ENCODE data around the gene TPST2.
A peak's percentile ranks its signal among the peaks of the same experiment; 100 is the strongest.

The TPST2 gene

GRCh38 chr22:26499188-26499703 is 90.7 kb downstream of the TPST2 start:
- H4K20me1 ChIP-seq, result peaks cover 0 to 34% (median 8%) of the 10 kb centered on the region in 11 experiments; a peak in 7 of 22 replicates
- TF ChIP-seq Cebpa-rat (IDR thresholded peaks at IDR 0.05), result no peak
- H3K27me3 ChIP-seq, result no peaks in the 10 kb centered on the region
- H3K36me3 ChIP-seq, result peaks cover 85 to 95% (median 90%) of the 10 kb centered on the region in 11 experiments
- H3K9ac ChIP-seq, result peak overlapping the region in 5 of 11 experiments; percentile 15 to 68 (median 61); a peak in 6 of 22 replicates
- H3K27ac ChIP-seq, result peak overlapping the region in 10 of 11 experiments; percentile 55 to 80 (median 70); a peak in 15 of 22 replicates
- H3K4me2 ChIP-seq, result peak overlapping the region; percentile 74 to 97 (median 88)
- peaks cover 0 to 10% (median 7%) of the 10 kb centered on the region in 11 experiments; a peak in 7 of 22 replicates for H3K9me3 ChIP-seq (replicated peaks in 1 of 11)
- peak overlapping the region in 2 of 10 experiments; percentile 34 to 51; a peak in 4 of 20 replicates for H3K4me3 ChIP-seq
- H3K4me1 ChIP-seq, result peaks cover 53 to 88% (median 59%) of the 10 kb centered on the region in 10 experiments

- Histone ChIP-seq H3K9me3 (replicated peaks in 1 of 11) (peaks cover 0 to 10% (median 7%) of the 10 kb centered on the region in 11 experiments; a peak in 7 of 22 replicates), H3K4me2 (peak overlapping the region in 2 of 11 experiments; percentile 35 to 41; a peak in 2 of 22 replicates), H3K27me3 (no peaks in the 10 kb centered on the region), H3K27ac (no peak overlapping the region), H4K20me1 (peaks cover 0 to 41% (median 6%) of the 10 kb centered on the region in 11 experiments; a peak in 7 of 22 replicates), H3K4me3 (no peak overlapping the region), H3K36me3 (peaks cover 87 to 100% (median 98%) of the 10 kb centered on the region in 11 experiments), H3K9ac (peak overlapping the region in 1 of 11 experiments; percentile 44; a peak in 1 of 22 replicates), H3K4me1 (peaks cover 25 to 89% (median 41%) of the 10 kb centered on the region in 10 experiments)
- no peak for TF ChIP-seq Cebpa-rat (IDR thresholded peaks at IDR 0.05)
Observed at GRCh38 chr22:26496456-26496855, 93.5 kb downstream of the TPST2 start.

GRCh38 chr22:26494506-26494905 is 95.4 kb downstream of the TPST2 start:
- H3K9ac ChIP-seq, result no peak overlapping the region
- peaks cover 97 to 100% (median 99%) of the 10 kb centered on the region in 11 experiments for H3K36me3 ChIP-seq
- TF ChIP-seq Cebpa-rat (IDR thresholded peaks at IDR 0.05), result no peak

GRCh38 chr22:26492220-26492619 is 97.7 kb downstream of the TPST2 start:
- Histone ChIP-seq H3K36me3 (peaks cover 77 to 99% (median 93%) of the 10 kb centered on the region in 11 experiments), H3K4me2 (peak overlapping the region in 3 of 11 experiments; percentile 1 to 96 (median 84); a peak in 3 of 22 replicates), H3K4me1 (peaks cover 25 to 93% (median 55%) of the 10 kb centered on the region in 10 experiments), H3K27ac (peak overlapping the region in 2 of 11 experiments; percentile 12 to 24; a peak in 2 of 22 replicates), H3K4me3 (no peak overlapping the region), H3K9me3 (replicated peaks in 1 of 11) (no peaks in the 10 kb centered on the region), H3K9ac (no peak overlapping the region; a peak in 1 of 22 replicates), H4K20me1 (peaks cover 0 to 29% (median 0%) of the 10 kb centered on the region in 11 experiments; a peak in 5 of 22 replicates), H3K27me3 (no peaks in the 10 kb centered on the region)
- no peak for TF ChIP-seq Cebpa-rat (IDR thresholded peaks at IDR 0.05)

More at GRCh38 chr22:26494506-26494905, 95.4 kb downstream of the TPST2 start:
- H3K27ac ChIP-seq, result no peak overlapping the region
- no peak overlapping the region for H3K4me3 ChIP-seq
- H3K4me2 ChIP-seq, result peak overlapping the region in 3 of 11 experiments; percentile 19 to 96 (median 28); a peak in 4 of 22 replicates
- H3K4me1 ChIP-seq, result peaks cover 13 to 89% (median 41%) of the 10 kb centered on the region in 10 experiments
- H4K20me1 ChIP-seq, result peaks cover 0 to 39% (median 6%) of the 10 kb centered on the region in 11 experiments; a peak in 7 of 22 replicates
- H3K27me3 ChIP-seq, result no peaks in the 10 kb centered on the region
- H3K9me3 ChIP-seq (replicated peaks in 1 of 11), result peaks cover 0 to 10% (median 7%) of the 10 kb centered on the region in 11 experiments; a peak in 7 of 22 replicates

- Histone ChIP-seq H3K4me1 (peaks cover 51 to 100% (median 82%) of the 10 kb centered on the region in 10 experiments), H3K27me3 (no peaks in the 10 kb centered on the region), H3K9me3 (replicated peaks in 1 of 11) (no peaks in the 10 kb centered on the region), H3K4me2 (peak overlapping the region; percentile 36 to 96 (median 84); a peak in 20 of 22 replicates), H3K9ac (peak overlapping the region; percentile 7 to 91 (median 41); a peak in 17 of 22 replicates), H3K36me3 (peaks cover 51 to 80% (median 67%) of the 10 kb centered on the region in 11 experiments), H3K4me3 (peak overlapping the region in 3 of 10 experiments; percentile 2 to 95 (median 73); a peak in 3 of 20 replicates), H3K27ac (peak overlapping the region in 10 of 11 experiments; percentile 0 to 97 (median 66); a peak in 19 of 22 replicates), H4K20me1 (peaks cover 0 to 15% (median 0%) of the 10 kb centered on the region in 11 experiments; a peak in 2 of 22 replicates)
- TF ChIP-seq Cebpa-rat (IDR thresholded peaks at IDR 0.05), result no peak
Observed at GRCh38 chr22:26489447-26490036, 100.4 kb downstream of the TPST2 start.

DNA sequence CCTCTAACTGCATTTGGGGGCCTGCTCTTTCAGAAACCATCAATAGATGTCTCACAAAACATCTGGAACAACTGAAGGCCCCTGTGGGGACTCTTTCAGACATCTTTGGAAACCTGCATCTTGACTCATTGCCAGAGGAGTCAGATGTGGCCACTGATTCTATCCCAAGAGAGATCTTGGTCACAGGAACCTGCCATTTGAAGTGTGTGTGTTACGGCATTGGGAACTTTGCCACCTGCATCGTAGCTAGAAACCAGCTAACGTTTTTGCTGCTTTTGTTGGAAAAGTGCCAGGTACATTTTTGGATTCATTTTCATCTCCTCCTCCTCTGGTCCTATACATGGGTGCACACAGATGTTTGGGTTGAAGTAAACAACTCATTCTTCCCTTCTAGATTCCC is 101.9 kb downstream of the TPST2 start:
- Histone ChIP-seq H3K4me2 (peak overlapping the region; percentile 13 to 96 (median 84)), H3K36me3 (peaks cover 36 to 64% (median 51%) of the 10 kb centered on the region in 11 experiments), H3K4me1 (peaks cover 56 to 89% (median 78%) of the 10 kb centered on the region in 10 experiments), H3K27ac (peak overlapping the region in 8 of 11 experiments; percentile 32 to 97 (median 78); a peak in 15 of 22 replicates), H3K4me3 (peak overlapping the region in 3 of 10 experiments; percentile 26 to 95 (median 73); a peak in 4 of 20 replicates), H3K27me3 (no peaks in the 10 kb centered on the region), H4K20me1 (peaks cover 0 to 9% (median 0%) of the 10 kb centered on the region in 11 experiments; a peak in 1 of 22 replicates), H3K9me3 (replicated peaks in 1 of 11) (no peaks in the 10 kb centered on the region), H3K9ac (peak overlapping the region; percentile 5 to 91 (median 36); a peak in 19 of 22 replicates)
- no peak for TF ChIP-seq Cebpa-rat (IDR thresholded peaks at IDR 0.05)

DNA sequence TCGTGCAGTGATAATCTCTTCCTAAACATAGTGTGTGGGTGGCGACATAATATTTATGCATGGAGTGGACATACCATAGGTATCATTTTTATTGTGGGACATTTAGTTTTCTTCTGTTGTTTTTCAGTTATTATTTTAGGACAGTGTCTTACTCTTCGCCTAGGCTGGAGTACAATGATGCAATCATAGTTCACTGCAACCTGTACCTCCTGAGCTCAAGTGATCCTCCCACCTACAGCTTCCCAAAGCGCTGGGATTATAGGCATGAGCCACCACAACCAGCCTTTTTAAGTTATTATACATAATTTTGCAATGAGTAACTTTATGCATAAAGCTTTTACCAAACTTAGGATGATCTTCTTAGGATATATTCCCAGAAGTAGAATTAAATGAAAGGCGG is 103.5 kb downstream of the TPST2 start:
- no peaks in the 10 kb centered on the region; a peak in 1 of 22 replicates for H4K20me1 ChIP-seq
- peak overlapping the region in 5 of 11 experiments; percentile 33 to 91 (median 70); a peak in 5 of 22 replicates for H3K9ac ChIP-seq
- TF ChIP-seq Cebpa-rat (IDR thresholded peaks at IDR 0.05), result peak in 3 of 11 experiments; percentile 10 to 34 (median 21); a peak in 2 of 22 replicates
- H3K4me2 ChIP-seq, result peak overlapping the region in 10 of 11 experiments; percentile 78 to 96 (median 91); a peak in 18 of 22 replicates
- peak overlapping the region in 7 of 11 experiments; percentile 23 to 97 (median 90); a peak in 11 of 22 replicates for H3K27ac ChIP-seq
- no peaks in the 10 kb centered on the region for H3K27me3 ChIP-seq
- peaks cover 72 to 91% (median 87%) of the 10 kb centered on the region in 10 experiments for H3K4me1 ChIP-seq
- H3K36me3 ChIP-seq, result peaks cover 20 to 48% (median 35%) of the 10 kb centered on the region in 11 experiments
- no peaks in the 10 kb centered on the region for H3K9me3 ChIP-seq (replicated peaks in 1 of 11)
- peak overlapping the region in 2 of 10 experiments; percentile 73 to 95; a peak in 4 of 20 replicates for H3K4me3 ChIP-seq

DNA sequence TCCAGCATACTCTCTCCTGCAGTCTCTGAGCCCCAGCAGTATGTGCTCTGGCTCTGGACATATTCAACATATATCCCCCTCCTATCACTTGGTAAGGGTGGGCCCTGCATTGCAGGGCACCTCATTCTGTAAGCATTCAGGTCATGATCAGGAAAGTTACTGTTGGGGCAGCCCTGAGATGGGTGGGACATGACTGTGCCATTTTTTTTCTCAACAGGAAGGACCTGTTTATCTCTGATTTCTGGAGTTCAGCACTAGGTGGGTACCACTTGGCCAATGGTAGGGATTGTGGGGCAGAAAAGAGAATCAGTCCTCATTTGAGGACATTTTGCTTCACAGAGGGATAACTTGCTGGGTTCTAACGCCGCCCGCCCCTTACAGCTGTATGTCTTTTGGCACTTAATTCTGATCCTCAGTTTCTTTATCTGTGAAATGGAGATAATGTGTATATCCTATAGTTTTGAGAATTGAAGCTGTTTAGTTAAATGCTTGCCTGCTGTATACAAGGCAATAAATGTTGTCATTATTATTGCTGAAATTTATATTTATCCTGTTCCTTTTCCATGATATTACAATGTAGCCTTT is 104.0 kb downstream of the TPST2 start:
- H3K4me1 ChIP-seq, result peaks cover 77 to 91% (median 86%) of the 10 kb centered on the region in 10 experiments
- peak overlapping the region in 10 of 11 experiments; percentile 85 to 92 (median 90); a peak in 15 of 22 replicates for H3K9ac ChIP-seq

More for the DNA sequence above, 104.0 kb downstream of the TPST2 start:
- H3K36me3 ChIP-seq, result peaks cover 15 to 43% (median 30%) of the 10 kb centered on the region in 11 experiments; a peak in 21 of 22 replicates
- TF ChIP-seq Cebpa-rat (IDR thresholded peaks at IDR 0.05), result no peak
- no peaks in the 10 kb centered on the region; a peak in 1 of 22 replicates for H4K20me1 ChIP-seq
- peak overlapping the region; percentile 73 to 96 (median 90) for H3K4me2 ChIP-seq
- H3K9me3 ChIP-seq (replicated peaks in 1 of 11), result no peaks in the 10 kb centered on the region
- peak overlapping the region in 7 of 10 experiments; percentile 13 to 95 (median 75); a peak in 8 of 20 replicates for H3K4me3 ChIP-seq
- peak overlapping the region in 9 of 11 experiments; percentile 23 to 97 (median 90); a peak in 17 of 22 replicates for H3K27ac ChIP-seq
- no peaks in the 10 kb centered on the region for H3K27me3 ChIP-seq

All from BLaER1 treated with 17β-estradiol and CSF1 and Interleukin-3, amounts not matched to agents 10 nM and 100 nM (cell line).